Right lobe of liver (tissue), 4 donors: ENCODE measurements around the gene ACSBG1.

Experiments used
- CTCF ChIP-seq, 4 donors: fragments of 200-600 bp in 3 of 4; fragments of 450-650 bp in 1 of 4; IDR thresholded peaks; one replicate each; pipeline versions ENCODE4 v1.5.1 to v1.8.0; 2016 to 2022; ENCODE audit warnings: antibody characterized with exemption in 4 of 4, mild to moderate bottlenecking in 2 of 4
- POLR2A ChIP-seq: fragments of 450-650 bp; IDR thresholded peaks from one replicate; pipeline ENCODE4 v1.6.1; 2017; ENCODE audit warnings: antibody characterized with exemption, mild to moderate bottlenecking
- donor health status: DM: no; HTN: no; CAD: no.
- donor health status: DM: no; HTN: no; CAD: no.
- donor health status: DM: no; HTN: yes; CAD: no.

- no peak for TF ChIP-seq CTCF (IDR thresholded peaks at IDR 0.05)
- TF ChIP-seq POLR2A: no peak
Measured at GRCh38 chr15:78171864-78172472, 62.4 kb downstream of the ACSBG1 start.
